EL (cell line): ENCODE measurements around the gene LTF.
"Not testable (repeated sequence)": the region's sequence is repeated elsewhere in the genome, so short reads cannot be mapped to it uniquely, and the experiment has no call there.

Source experiments
- DNase-seq: peaks from one replicate; pipeline ENCODE4 v3.0.0-alpha.2; 2016

The LTF gene

GRCh38 chr3:46388847-46389246 is 75.9 kb downstream of the LTF start:
- DNase-seq = not testable (repeated sequence)

DNA sequence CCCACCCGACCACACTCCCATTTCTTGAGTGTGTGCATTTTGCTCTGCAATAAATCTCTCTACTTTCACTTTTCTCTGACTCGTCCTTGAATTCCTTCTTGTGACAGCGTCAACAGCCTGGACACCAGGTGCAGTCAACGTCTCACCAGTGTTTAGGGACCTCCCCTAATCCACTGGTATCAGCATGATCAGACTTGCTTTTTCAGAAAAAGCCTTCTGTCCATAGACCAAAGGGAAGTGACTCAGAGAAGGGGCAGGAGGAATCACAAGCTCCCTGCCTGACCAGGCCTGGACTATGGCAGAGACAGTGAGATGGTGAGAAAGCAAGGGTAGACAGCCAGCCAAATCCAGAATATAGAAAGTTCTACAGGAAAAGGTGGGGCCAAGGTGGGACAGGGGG is 78.5 kb downstream of the LTF start:
- peak; percentile 72 for DNase-seq
